Measurements from ENCODE around the gene ABCA3. TPM values are rescaled to one million over a fixed set of nuclear protein-coding genes. Genes with fewer than 3 reads are reported as not detected.

ABCA3 gene
- total and polyA plus RNA-seq, 2 of the 8 experiments (the other 6 are each of a cell fraction or from before 2014, with no cell fraction given): 5.7 to 7.9 TPM

DNA sequence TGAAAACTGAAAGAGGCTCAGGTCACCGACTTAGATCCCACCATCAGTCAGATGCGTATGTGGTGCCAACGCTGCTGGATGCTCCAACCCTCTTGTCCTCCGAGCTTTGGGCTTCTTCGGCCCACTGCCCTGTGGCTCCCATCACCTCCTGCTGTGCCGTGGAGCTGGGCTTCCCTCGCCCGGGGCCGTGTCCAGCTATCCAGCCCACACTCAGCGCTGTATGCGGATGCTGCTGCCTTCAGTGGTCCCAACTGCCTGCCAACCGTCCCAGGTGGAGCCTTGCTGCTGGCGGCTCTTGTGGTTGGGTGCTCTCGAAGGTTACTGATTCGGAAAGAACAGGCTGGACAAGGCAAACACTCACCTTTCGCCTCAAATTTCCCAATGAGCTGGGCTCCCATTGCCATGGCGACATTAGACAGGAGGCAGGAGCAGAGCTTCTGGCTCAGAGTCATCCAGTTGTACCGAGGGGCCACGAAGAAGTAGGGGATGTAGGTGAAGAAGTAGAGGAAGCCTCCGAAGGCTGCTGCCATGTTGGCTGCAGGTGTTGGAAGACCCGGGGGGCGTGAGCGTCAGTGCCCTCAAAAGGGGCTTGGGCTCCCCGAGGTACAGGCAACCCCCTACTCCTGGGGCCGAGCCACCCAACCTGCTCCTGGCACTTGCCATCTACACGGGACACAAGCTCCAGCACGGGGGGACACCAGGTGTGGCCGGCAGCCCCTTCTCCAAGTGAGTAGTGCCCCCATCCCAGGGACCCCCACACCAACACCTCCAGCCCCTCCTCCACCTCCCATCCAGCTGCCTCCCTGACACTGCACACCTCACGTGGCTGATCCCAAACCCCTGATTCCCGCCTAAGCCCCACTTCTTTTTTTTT, 32.2 kb downstream of the ABCA3 start:
- Histone ChIP-seq H2BK5ac (ENCODE audit: low read depth, low read length) (no peak overlapping the region), H2AK5ac (ENCODE audit: low read depth, low read length) (no peak overlapping the region), H3K14ac (ENCODE audit: insufficient read length) (no peak overlapping the region), H3K23ac (ENCODE audit: insufficient read length) (no peak overlapping the region), H4K20me1 (replicated peaks in 1 of 2; ENCODE audit: control insufficient read depth in 1 of 2, insufficient read depth in 2 of 2, low read length in 2 of 2) (no peaks in the 10 kb centered on the region), H3K56ac (replicated peaks; ENCODE audit: insufficient read length, low read depth, low read length) (no peak overlapping the region), H3K79me2 (ENCODE audit: control insufficient read depth in 1 of 2, insufficient read depth in 2 of 2, low read length in 2 of 2) (no peaks in the 10 kb centered on the region), H3K4me1 (replicated peaks in 1 of 4; ENCODE audit: control insufficient read depth in 3 of 4, insufficient read depth in 4 of 4, low read length in 3 of 4) (no peaks in the 10 kb centered on the region), H3K27ac (ENCODE audit: low read depth, low read length) (no peak overlapping the region), H3K36me3 (ENCODE audit: control insufficient read depth in 2 of 4, insufficient read depth in 4 of 4, low read length in 3 of 4) (no peaks in the 10 kb centered on the region), H3K4ac (replicated peaks; ENCODE audit: insufficient read length, low read depth, low read length) (no peak overlapping the region), H4K5ac (ENCODE audit: insufficient read length, low read depth, low read length) (no peak overlapping the region), H3K27me3 (replicated peaks in 1 of 4; ENCODE audit: control insufficient read depth in 3 of 4, extremely low read depth in 1 of 4, insufficient read depth in 3 of 4, low read length in 3 of 4) (no peaks in the 10 kb centered on the region), H2BK120ac (replicated peaks; ENCODE audit: low read depth, low read length) (no peak overlapping the region), H2AFZ (ENCODE audit: low read length) (no peak overlapping the region), H2BK15ac (ENCODE audit: low read length) (no peak overlapping the region), H3K18ac (ENCODE audit: extremely low read depth, low read length) (no peak overlapping the region), H4K8ac (ENCODE audit: extremely low read depth, insufficient read depth, low read length) (no peak overlapping the region), H3K79me1 (ENCODE audit: low read depth, low read length) (no peaks in the 10 kb centered on the region), H2BK12ac (ENCODE audit: low read depth, low read length) (no peak overlapping the region), H2BK20ac (ENCODE audit: low read length) (no peak overlapping the region), H3K4me2 (ENCODE audit: insufficient read depth in 1 of 2, low read depth in 2 of 2, low read length in 2 of 2) (no peak overlapping the region), H3K9me3 (ENCODE audit: insufficient read depth in 2 of 2, low read depth in 1 of 2, low read length in 1 of 2) (no peaks in the 10 kb centered on the region), H4K91ac (replicated peaks; ENCODE audit: insufficient read length, low read length) (no peak overlapping the region), H3K23me2 (ENCODE audit: low read depth, low read length) (no peaks in the 10 kb centered on the region), H3K9ac (replicated peaks in 1 of 4; ENCODE audit: extremely low read depth in 1 of 4, low read depth in 3 of 4, low read length in 3 of 4) (no peak overlapping the region), H3K4me3 (ENCODE audit: extremely low read depth in 1 of 4, insufficient read depth in 2 of 4, low read depth in 3 of 4, low read length in 4 of 4) (no peak overlapping the region)
- POLR2A ChIA-PET (ENCODE audit: partially characterized antibody): interaction anchor here (0.7 kb wide), 1 partner anchor 281 kb away, joined by 3 read pairs; the partner anchor contains the start of gene NHERF2
- TF ChIP-seq FOSL1 (IDR thresholded peaks at IDR 0.05; ENCODE audit: insufficient read depth, low read depth, low read length): no peak
- no peak for TF ChIP-seq RNF2 (IDR thresholded peaks at IDR 0.05; ENCODE audit: borderline replicate concordance, low read depth, low read length, missing control alignments, poor library complexity, severe bottlenecking)
- TF ChIP-seq, protein P1, sequence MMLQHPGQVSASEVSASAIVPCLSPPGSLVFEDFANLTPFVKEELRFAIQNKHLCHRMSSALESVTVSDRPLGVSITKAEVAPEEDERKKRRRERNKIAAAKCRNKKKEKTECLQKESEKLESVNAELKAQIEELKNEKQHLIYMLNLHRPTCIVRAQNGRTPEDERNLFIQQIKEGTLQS (IDR thresholded peaks at IDR 0.05; ENCODE audit: insufficient read depth, low read depth, low read length): no peak
- FAIRE-seq: no peak
- 92% methylated on average over 30 of the region's 30 CpGs; no CpG with 5 or more reads in 1 of the 2 experiments for WGBS, 2 experiments (ENCODE audit: extremely low coverage in 1 of 2, insufficient coverage in 1 of 2, insufficient read length in 1 of 2, insufficient replicate concordance in 2 of 2, low coverage in 1 of 2, low lambda C conversion rate in 2 of 2, missing lambda C conversion rate in 1 of 2)
- no peak for DNase-seq (ENCODE audit: low read depth in 1 of 2, low spot score in 2 of 2)
- CTCF ChIA-PET (ENCODE audit: partially characterized antibody): interaction anchor here (1.2 kb wide), 1 partner anchor 11 kb away, joined by 4 read pairs; no protein-coding TSS in a partner anchor

Measured in H1 (cell line).